ENCODE measurements around the gene PSD.

The PSD gene

GRCh38 chr10:102389894-102390293 is 28.7 kb downstream of the PSD start:
- no peak for DNase-seq (ENCODE audit: low read depth in 2 of 2)

DNA sequence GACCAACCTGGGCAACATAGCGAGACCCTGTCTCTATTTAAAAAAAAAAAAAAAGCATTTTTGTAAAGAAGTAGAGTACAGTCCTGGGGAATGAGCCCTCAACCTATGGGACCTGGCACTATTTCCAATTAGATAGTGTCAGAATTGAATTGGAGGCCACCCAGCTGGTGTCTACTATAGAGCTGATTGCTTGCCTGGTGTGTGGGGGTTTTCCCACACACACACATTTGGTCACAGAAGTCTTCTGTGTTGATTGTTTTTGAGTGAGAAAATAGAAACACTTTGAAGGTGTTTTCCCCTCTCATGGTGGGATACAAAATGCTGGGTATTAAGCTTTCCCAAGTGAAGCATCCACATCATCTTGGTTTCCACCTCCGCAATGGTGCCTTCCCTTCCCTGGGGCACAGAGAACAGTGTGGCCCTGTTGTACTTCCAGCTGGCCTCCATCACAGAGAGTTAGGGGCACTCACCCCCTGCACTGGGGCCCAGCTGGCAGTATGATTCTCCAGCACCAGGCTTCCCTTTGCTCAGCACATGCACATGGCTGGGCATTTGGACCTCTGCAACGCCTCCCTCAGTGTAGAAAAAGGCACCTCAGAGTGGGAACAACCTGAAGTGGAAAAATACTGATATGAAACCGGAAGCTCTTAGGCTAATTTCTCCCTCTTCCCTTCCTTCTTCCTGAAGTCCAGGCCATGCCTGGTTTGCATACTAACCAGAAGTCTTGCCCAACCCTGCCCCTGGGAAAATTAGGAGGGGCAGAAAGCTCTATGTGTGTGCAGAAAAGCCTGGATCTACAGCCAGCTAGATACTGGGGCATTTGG is 33.8 kb downstream of the PSD start:
- no peak for DNase-seq (ENCODE audit: low read depth in 2 of 2)

DNA sequence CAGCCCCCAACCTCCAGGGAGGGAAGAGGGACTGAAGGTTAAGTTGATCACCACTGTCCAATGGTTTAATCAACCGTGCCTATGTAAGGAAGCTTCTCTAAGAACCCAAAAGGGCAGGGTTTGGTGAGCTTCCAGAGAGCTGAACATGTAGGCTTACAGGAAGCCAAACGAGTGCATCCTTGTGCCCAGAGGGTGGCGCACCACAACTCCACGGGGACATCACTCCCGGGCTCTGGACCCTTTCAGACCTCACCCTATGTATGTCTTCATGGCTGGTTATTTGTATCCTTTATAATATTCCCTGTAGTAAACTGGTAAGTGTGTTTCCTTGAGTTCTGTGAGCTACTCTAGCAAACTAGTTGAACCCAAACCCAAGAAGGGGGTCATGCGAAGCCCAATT is 34.5 kb downstream of the PSD start:
- no peak for DNase-seq (ENCODE audit: low read depth in 2 of 2)

GRCh38 chr10:102382871-102383270 is 35.7 kb downstream of the PSD start:
- DNase-seq (ENCODE audit: low read depth in 2 of 2), result no peak

- DNase-seq (ENCODE audit: low read depth in 2 of 2), result no peak
Measured at GRCh38 chr10:102381983-102382382, 36.6 kb downstream of the PSD start.

DNA sequence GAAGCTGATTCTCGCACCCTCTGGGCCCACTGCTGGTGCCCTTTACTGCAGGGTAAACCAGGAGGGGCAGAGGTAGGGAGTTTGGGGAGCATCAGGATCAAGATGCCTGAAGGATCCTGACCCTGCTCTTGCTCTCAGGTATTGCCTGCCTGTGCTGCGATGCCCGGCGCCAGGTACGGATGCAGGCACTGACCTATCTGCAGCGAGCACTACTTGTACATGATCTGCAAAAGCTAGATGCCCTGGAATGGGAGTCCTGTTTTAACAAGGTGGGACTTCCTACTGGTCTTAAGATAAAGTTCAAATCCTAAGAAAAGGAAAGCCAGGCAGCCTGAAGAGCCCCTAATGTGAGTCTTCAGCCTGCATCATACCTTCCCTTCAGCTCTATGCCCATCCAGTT is 39.2 kb downstream of the PSD start:
- no peak for DNase-seq (ENCODE audit: low read depth in 2 of 2)

DNA sequence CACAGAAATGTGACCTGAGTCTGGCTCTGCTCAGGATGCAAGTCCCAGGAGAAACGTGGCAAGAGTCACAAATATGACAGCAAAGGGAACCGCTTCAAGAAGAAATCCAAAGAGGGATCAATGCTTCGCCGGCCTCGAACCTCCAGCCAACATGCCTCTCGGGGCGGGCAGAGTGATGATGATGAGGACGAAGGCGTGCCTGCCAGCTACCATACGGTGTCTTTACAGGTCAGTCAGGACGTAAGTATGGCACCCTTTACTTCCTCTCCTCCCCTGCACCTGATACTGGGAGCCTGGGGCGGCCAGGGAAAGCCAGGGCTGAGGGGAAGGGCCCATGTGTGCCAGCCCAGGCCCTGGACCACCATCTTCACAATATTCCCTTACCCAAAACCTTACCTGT is 41.7 kb downstream of the PSD start:
- DNase-seq (ENCODE audit: low read depth in 2 of 2), result no peak

GRCh38 chr10:102375867-102376266 is 42.7 kb downstream of the PSD start:
- DNase-seq (ENCODE audit: low read depth in 2 of 2), result no peak

DNA sequence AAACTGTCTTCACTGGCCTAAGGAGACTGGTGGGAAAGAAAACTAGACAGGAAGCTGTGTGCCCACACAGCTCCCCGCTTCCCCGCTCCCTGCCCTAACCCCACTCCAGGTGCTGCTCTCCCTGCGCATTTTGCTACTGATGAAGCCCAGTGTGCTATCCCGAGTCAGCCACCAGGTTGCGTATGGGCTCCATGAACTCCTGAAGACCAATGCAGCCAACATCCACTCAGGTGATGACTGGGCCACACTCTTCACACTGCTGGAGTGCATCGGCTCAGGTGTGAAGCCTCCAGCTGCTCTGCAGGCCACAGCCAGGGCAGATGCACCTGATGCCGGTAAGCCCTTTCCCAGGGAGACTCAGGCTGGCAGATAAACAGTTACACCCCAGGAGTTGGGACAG is 43.3 kb downstream of the PSD start:
- no peak for DNase-seq (ENCODE audit: low read depth in 2 of 2)

- no peak for DNase-seq (ENCODE audit: low read depth in 2 of 2)
Measured at GRCh38 chr10:102371295-102371694, 47.3 kb downstream of the PSD start.

DNA sequence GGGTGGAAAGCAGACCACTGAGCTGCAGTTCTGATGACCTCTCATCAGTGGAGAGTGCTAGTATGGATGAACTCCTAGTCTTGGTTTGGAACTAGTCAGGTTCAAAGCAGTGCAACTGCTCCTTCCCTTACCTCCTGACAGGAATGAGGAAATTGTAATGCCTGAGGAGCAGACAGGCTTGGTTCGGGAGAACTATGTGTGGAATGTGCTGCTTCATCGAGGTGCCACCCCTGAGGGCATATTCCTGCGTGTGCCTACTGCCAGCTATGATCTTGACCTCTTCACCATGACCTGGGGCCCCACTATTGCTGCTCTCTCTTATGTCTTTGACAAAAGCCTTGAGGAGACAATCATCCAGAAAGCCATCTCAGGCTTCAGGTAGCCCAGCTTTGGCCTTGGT is 50.5 kb downstream of the PSD start:
- DNase-seq (ENCODE audit: low read depth in 2 of 2), result no peak

GRCh38 chr10:102367441-102367840 is 51.1 kb downstream of the PSD start:
- no peak for DNase-seq (ENCODE audit: low read depth in 2 of 2)

DNA sequence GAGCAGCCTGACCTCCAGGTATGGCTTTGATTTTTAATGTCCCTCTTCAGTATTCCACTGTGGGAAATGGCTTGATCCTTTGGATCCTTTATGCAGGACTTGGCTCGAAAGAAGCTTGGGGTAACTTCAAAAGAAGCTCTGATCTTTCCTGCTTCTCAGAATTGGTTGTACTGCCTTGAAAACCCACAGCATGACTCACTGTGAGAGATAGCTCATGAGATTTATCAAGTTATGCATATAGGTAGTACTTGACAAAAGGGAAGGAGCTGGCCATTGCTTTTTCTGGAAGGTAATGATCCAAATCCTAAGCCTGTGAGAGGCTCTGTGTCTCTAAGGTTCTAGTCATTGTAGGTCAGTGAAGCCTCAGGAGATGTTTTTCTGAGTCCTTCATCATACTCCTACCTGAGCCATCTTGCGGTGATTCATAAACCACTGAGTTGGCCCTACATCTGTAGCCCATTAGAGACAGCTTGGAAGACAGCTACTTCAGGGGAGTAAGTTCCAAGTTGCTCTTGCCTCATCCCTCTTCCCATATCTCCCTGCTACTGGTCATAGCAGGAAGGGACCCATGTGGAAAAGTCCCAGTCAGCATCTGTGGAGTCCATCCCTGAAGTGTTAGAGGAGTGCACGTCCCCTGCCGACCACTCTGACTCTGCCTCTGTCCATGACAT is 59.7 kb downstream of the PSD start:
- no peak for DNase-seq (ENCODE audit: low read depth in 2 of 2)

DNA sequence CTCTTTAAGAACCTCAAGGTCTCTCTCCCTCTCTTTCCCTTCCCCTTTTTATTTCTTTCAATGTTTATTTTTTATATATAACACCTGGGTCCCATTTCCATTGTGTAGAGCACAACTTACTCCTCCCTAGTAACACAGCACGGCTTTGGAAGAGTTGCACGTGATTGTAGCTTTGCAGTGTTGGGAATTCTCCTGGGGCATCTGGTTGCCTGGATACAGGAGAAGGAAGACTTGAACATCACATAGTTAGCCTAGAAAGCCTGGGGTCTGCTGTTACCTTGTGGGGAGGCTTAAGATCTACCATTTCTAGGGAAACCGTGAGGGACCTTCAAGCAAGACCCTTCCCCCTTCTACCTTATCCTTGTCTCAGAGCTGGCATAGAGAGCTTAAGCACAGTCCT is 64.1 kb downstream of the PSD start:
- DNase-seq (ENCODE audit: low read depth in 2 of 2), result no peak
